Ectodermal cell (in vitro differentiated cells): ENCODE measurements around the gene ABR.
"Not testable (repeated sequence)": the region's sequence is repeated elsewhere in the genome, so short reads cannot be mapped to it uniquely, and the experiment has no call there.

ENCODE experiments used
- H3K27ac ChIP-seq: 2 replicates; pipeline ENCODE4 v1.7.0; 2013; ENCODE audit warnings: mild to moderate bottlenecking, low read depth, low read length; ENCODE audit not compliant: insufficient read depth, poor library complexity, severe bottlenecking
- H3K27me3 ChIP-seq: 2 replicates; pipeline ENCODE4 v1.7.0; 2013; ENCODE audit warnings: mild to moderate bottlenecking, low read length; ENCODE audit not compliant: insufficient read depth, control insufficient read depth, poor library complexity, severe bottlenecking
- H3K36me3 ChIP-seq: one replicate; pipeline ENCODE4 v1.7.0; 2013; ENCODE audit warnings: low read length; ENCODE audit not compliant: control insufficient read depth, insufficient read depth
- H3K4me1 ChIP-seq: one replicate; pipeline ENCODE4 v1.7.0; 2013; ENCODE audit warnings: low read length; ENCODE audit not compliant: control insufficient read depth, insufficient read depth
- H3K4me3 ChIP-seq: 2 replicates; pipeline ENCODE4 v1.7.0; 2013; ENCODE audit warnings: low read depth, low read length, control low read depth; ENCODE audit not compliant: insufficient read depth
- H3K9me3 ChIP-seq: 2 replicates; pipeline ENCODE4 v1.7.0; 2013; ENCODE audit warnings: mild to moderate bottlenecking, low read length, moderate library complexity; ENCODE audit not compliant: control insufficient read depth
- WGBS, 2 experiments: methylation state at CpG; one replicate each; pipeline ENCODE4 v1.1.7; 2013; ENCODE audit warnings: missing lambda C conversion rate in 2 of 2; 5-methylcytosine and 5-hydroxymethylcytosine counted together

Gene ABR

DNA sequence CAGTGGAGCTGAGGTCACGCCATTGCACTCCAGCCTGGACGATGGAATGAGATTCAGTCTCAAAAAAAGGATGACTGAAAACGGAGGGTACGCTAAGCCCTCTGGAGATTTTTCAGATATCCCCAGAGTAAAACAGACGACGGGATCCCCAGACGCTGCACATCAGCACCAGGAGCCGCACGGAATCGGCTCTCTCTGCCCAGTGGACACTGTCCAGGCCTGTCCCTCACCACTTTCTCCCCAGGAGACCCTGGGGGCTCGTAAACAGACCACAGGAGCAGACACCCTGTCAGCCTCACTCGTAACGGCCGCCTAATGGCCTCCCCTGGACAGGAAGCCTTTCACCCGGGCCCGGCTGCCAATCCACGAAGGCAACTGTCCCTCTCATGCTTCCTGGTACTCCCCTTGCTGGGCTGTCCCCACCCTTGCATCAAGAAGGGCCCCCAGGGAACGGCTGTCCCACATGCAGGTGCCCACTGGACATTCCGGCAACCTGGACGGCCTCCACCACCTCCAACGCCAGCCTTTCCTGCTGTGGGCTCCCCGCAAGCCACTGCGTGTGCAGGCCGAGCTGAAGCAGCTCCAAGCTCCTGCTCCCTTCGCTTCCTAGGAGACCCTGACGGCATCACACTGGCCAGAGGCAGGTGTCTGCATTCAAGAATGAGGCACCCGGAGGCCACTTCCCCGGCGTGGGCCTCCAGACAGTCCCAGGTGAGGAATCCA, 108.5 kb downstream of the ABR start:
- peaks cover 12% of the 10 kb centered on the region for H3K36me3 ChIP-seq
- no peaks in the 10 kb centered on the region for H3K4me1 ChIP-seq
- H3K27me3 ChIP-seq, result no peaks in the 10 kb centered on the region
- WGBS, 2 experiments, result 95% methylated on average over 29 of the region's 29 CpGs
- no peaks in the 10 kb centered on the region for H3K9me3 ChIP-seq
- H3K27ac ChIP-seq, result no peak overlapping the region
- H3K4me3 ChIP-seq, result no peak overlapping the region

DNA sequence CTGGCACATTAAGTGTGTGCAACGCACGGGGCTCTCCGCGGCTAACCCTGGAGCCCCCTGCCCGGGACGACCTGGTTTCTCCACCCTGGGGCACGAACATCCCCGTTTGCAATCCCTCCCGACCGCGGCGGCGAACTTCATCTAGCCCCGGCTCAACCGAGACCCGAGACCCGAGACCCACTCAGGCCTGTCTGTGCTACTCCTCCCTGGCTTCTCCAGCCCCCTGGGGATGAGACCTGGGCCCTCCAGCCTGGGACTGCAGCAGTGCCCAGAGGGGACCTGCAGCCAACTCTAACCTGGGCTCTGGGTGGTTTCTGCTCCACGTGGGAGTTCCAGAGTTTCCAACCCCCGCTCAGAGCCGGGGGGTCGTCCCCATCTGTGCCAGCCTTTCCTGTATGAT, 109.4 kb downstream of the ABR start:
- 93 to 95% methylated on average over 21 of the region's 21 CpGs for WGBS, 2 experiments
- H3K4me3 ChIP-seq, result no peak overlapping the region
- peaks cover 18% of the 10 kb centered on the region for H3K36me3 ChIP-seq
- no peaks in the 10 kb centered on the region for H3K4me1 ChIP-seq
- H3K27me3 ChIP-seq, result no peaks in the 10 kb centered on the region
- H3K27ac ChIP-seq, result no peak overlapping the region
- no peaks in the 10 kb centered on the region for H3K9me3 ChIP-seq

DNA sequence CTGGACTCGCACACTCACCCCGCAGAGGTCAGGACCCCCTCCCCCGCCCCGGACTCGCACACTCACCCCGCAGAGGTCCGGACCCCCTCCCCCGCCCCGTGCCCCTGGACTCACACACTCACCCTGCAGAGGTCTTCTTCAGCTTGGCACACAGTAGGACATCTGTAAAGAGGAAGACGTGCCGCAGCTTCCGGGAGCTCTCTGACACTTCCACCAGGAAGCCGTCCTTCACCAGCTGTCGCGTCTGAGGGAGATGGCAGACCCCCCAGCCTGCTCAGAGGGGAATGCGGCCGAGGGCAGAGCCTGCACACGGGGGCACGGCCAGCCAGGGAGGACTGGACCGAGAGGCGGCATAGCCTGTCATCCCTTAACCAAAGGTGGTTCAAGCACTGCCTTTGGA, 109.9 kb downstream of the ABR start:
- H3K4me3 ChIP-seq, result no peak overlapping the region
- no peaks in the 10 kb centered on the region for H3K4me1 ChIP-seq
- no peak overlapping the region for H3K27ac ChIP-seq
- no peaks in the 10 kb centered on the region for H3K9me3 ChIP-seq
- WGBS, 2 experiments, result 92 to 95% methylated on average over 21 of the region's 21 CpGs
- peaks cover 18% of the 10 kb centered on the region for H3K36me3 ChIP-seq
- no peaks in the 10 kb centered on the region for H3K27me3 ChIP-seq

DNA sequence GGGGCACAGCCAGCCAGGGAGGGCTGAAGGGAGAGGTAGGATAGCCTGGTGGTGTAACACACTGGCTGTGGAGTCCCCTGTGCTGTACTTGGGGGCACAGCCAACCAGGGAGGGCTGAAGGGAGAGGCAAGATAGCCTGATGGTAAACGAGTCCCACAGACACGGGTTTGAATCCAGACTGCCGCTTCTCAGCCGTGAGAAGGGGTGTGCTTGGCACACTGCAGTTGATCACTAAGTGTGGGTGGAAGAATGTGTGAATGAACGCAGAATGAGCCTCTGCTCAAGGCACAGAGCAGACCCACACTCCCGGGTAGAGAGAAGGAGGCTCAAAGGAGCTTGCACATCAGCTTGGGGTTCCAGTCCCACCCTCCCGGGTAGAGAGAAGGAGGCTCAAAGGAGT, 111.4 kb downstream of the ABR start:
- Histone ChIP-seq H3K27ac (no peak overlapping the region), H3K9me3 (no peaks in the 10 kb centered on the region), H3K4me3 (no peak overlapping the region), H3K4me1 (no peaks in the 10 kb centered on the region), H3K36me3 (peaks cover 18% of the 10 kb centered on the region), H3K27me3 (no peaks in the 10 kb centered on the region)
- WGBS, 2 experiments, result 96 to 97% methylated on average over 7 of the region's 7 CpGs

DNA sequence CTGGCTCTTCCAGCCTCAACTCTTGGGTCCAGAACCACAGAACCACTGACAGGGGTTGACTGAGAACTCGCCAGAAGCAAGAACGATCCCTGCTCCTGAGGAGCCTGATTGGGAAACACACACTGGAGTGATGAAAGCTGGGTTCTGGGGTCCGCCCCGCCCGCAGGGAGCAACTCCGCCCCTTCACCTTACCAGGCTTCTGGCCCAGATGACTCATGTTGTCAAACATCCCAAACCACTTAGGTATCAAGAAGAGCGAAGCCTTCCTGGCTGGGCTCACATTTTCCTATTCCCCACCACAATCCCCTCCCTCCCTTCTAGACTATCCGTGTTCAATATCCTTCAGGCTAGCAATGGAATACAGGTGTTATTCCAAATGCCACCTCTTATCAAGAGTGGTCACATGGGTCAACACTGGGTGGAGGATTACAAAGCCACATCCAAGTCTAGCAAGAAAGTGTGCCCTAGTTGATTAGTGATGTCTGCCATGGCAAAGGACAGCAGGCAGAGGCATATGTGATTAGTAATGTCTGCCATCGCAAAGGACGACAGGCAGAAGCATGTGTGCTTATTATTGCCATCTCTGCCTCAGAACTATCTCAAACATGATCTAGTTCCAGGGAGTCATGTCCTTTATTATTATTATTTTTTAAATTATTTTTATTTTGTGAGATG, 112.4 kb downstream of the ABR start:
- Histone ChIP-seq H3K4me3 (no peak overlapping the region), H3K9me3 (no peaks in the 10 kb centered on the region), H3K36me3 (peaks cover 22% of the 10 kb centered on the region), H3K4me1 (no peaks in the 10 kb centered on the region), H3K27ac (no peak overlapping the region), H3K27me3 (no peaks in the 10 kb centered on the region)
- 88 to 91% methylated on average over 10 of the region's 10 CpGs for WGBS, 2 experiments

DNA sequence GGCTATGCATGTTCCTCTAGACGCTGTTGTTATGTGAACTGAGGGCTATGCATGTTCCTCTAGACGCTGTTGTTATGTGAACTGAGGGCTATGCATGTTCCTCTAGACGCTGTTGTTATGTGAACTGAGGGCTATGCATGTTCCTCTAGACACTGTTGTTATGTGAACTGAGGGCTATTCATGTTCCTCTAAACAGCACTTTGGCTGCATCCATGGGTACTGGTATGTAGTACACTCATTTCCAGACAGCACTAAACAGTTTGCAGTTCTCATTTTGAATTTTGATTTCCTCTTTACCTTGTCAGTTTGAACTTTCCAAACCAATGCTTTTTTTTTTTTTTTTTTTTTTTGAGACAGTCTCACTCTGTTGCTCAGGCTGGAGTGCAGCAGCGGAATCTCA, 114.4 kb downstream of the ABR start:
- H3K36me3 ChIP-seq, result peaks cover 22% of the 10 kb centered on the region
- H3K4me3 ChIP-seq, H3K4me1 ChIP-seq, H3K27ac ChIP-seq, H3K27me3 ChIP-seq, H3K9me3 ChIP-seq: not testable (repeated sequence)
- 92 to 94% methylated on average over 1 of the region's 4 CpGs for WGBS, 2 experiments

DNA sequence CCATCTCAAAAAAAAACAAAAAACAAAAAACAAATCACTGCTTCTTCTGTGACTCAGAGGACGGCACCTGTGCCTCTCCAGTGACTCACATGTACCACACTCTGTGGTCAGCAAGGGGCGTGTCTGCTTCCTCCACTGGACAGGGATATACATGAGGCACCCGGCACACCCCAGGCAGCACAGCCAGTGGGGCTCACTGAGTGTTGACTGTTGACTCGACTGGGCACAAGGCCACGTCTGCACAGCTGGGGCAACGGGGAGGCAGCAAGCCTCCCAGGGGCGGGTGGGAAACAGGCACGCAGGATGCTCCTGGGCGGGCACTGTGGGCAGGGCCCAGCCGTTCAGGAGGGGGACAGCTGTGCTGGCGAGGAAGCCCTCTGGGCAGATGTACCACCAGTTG, 118.8 kb downstream of the ABR start:
- H3K4me3 ChIP-seq, result no peak overlapping the region
- 92 to 94% methylated on average over 11 of the region's 11 CpGs for WGBS, 2 experiments
- H3K4me1 ChIP-seq, result no peaks in the 10 kb centered on the region
- H3K36me3 ChIP-seq, result peaks cover 22% of the 10 kb centered on the region
- no peaks in the 10 kb centered on the region for H3K27me3 ChIP-seq
- H3K9me3 ChIP-seq, result no peaks in the 10 kb centered on the region
- no peak overlapping the region for H3K27ac ChIP-seq

DNA sequence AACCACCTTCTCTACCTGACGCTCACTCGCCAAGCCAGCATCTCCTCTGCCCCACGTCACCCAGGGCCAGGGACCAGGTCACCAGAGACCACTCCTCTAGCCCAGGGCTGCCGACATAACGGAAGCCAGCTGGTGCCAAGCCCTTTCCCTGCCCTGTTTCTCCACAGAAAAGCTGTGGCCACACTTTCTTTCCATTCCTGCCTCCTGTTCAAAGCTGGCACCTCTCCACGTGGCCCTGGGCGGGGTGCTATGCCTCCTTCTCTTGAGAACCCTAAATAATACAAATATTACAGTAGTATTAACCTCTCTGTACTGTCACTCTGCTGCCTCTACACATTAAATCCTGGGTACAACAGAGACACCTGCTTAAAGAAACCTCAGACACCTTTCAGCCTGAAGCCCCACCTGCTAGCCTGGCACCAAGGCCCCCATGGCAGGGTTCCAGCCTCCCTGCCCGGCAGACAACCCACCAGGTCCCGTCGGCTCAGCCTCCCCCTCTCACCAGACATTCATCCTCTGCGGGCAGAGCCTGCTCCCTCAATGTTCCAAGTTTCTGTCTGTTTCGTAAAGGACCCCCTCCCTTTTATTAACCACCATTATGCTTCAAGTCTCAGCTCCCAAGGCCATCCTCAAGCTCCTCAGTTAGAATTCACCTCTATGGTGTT, 120.5 kb downstream of the ABR start:
- WGBS, 2 experiments, result 94% methylated on average over 12 of the region's 12 CpGs
- Histone ChIP-seq H3K9me3 (no peaks in the 10 kb centered on the region), H3K4me3 (no peak overlapping the region), H3K27me3 (no peaks in the 10 kb centered on the region), H3K4me1 (no peaks in the 10 kb centered on the region), H3K27ac (no peak overlapping the region), H3K36me3 (peaks cover 19% of the 10 kb centered on the region)

DNA sequence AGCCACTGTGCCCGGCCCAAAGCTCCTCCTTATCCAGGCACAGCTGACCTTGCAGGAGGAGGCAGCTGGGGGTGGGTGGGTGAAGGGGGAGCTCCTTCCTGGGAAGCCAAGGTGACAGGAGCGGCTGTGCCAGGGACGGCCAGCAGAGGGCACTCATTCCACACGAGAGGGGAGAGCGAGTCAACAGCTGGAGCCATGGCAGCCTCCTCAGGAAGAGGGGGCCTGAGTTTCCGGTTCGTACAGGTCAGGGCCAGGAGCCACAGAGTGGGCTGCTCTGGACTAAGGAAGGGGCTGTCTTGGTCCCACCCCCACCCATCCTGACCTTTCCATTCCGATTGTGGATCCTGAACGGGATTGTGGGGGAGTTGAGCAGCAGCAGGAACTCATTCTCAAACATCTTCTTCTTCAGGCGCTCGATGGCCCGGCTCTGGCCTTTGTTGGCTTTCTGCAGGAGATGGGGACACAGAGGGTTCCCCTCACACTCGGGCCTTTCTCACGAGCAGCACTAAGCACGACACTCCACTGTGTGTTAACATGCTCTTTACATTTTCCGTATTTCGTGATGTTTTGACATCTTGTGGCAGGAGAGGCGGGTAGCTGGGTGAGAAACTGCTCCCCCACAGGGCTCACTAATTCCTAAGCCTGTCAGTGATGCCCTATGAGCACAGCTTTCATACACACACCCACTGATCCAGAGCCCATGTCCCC, 121.2 kb downstream of the ABR start:
- no peaks in the 10 kb centered on the region for H3K27me3 ChIP-seq
- no peaks in the 10 kb centered on the region for H3K9me3 ChIP-seq
- 89% methylated on average over 18 of the region's 18 CpGs for WGBS, 2 experiments
- no peak overlapping the region for H3K4me3 ChIP-seq
- peaks cover 23% of the 10 kb centered on the region for H3K36me3 ChIP-seq
- no peaks in the 10 kb centered on the region for H3K4me1 ChIP-seq
- no peak overlapping the region for H3K27ac ChIP-seq

DNA sequence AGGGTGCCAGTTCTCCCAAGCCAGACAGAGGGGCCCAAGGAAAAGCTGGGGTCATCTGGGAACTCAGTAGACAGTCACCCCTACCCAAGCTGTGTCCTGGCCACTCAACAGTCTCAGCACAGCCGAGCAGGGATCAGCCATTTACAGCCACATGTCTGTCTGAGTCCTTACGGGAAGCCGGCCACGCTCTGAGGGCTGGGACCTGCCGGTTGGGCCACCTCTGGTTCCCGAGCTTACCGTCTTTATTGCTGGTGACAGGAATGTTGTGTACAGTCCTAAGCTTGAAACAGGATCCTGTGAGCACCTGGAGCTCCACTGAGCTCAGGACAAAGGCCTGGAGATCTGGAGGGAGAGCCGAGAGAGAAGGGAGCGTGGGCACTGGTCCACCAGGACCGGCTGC, 123.0 kb downstream of the ABR start:
- no peaks in the 10 kb centered on the region for H3K9me3 ChIP-seq
- H3K36me3 ChIP-seq, result peaks cover 20% of the 10 kb centered on the region
- no peaks in the 10 kb centered on the region for H3K4me1 ChIP-seq
- 91 to 92% methylated on average over 10 of the region's 10 CpGs for WGBS, 2 experiments
- H3K27me3 ChIP-seq, result no peaks in the 10 kb centered on the region
- no peak overlapping the region for H3K27ac ChIP-seq
- H3K4me3 ChIP-seq, result no peak overlapping the region
